Adrenal gland (tissue), 5 donors: Measurements from ENCODE around the gene CRTC1.

Experiments
- POLR2A ChIP-seq, 2 donors: fragments of 450-650 bp; IDR thresholded peaks; one replicate each; pipeline ENCODE4 v1.6.1; 2017; ENCODE audit warnings: antibody characterized with exemption in 2 of 2, mild to moderate bottlenecking in 2 of 2, moderate library complexity in 1 of 2
- TF ChIP-seq, protein P1 (sequence below), 6 experiments: fragments of 450-650 bp in 4 of 6; fragments of 200-600 bp in 2 of 6; sonication (generic) in 1 of 6; IDR thresholded peaks; 1 replicate in 5 of 6; 2 replicates in 1 of 6; pipeline versions ENCODE4 v1.5.1 to v1.8.0; 2016 to 2021; ENCODE audit warnings: antibody characterized with exemption in 6 of 6, mild to moderate bottlenecking in 2 of 6, moderate library complexity in 1 of 6
- donor health status: DM: no; HTN: no; CAD: no.

DNA sequence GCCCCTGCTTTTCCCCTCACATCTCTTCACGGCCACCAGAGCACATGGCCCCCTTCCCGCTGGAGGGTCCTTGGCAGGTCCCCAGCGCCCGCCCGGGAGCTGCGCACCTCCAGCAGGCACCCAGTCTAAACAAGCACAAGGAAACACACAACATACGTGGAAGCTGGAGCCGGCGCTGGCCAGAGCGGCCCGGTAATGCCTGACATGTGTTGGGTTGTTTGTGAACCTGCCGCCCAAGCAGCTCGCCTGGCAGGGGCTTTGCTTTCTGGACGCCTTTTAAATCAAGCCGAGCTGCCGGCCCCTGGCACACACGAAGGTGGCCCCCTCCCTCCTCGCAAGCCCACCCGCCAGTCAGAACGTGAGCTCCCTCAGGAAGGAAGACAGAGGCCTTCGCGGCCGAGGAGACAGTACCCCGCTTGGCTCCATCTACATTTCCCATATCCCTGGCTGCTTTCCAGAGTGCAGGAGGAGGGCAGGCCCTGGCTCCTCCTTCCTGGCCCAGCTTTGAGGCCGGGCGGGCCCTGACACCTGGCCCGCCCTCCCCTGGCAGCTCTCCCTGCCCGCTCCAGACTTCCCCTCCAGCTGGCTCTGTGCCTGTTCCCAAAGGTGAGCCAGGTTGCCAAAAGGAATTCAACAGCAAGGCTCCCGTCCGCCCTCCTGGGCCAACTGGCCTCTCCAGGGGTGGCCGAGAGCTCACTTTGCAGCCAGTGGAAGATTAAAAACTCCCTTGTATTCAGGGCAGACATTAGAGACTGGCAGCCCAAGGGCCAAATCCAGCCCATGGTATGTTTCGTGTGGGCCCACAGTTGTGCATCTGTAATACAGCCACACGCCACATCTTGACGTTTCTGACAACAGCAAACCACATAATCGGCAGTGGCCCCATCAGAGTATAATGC, 78.9 kb downstream of the CRTC1 start:
- TF ChIP-seq, protein P1, sequence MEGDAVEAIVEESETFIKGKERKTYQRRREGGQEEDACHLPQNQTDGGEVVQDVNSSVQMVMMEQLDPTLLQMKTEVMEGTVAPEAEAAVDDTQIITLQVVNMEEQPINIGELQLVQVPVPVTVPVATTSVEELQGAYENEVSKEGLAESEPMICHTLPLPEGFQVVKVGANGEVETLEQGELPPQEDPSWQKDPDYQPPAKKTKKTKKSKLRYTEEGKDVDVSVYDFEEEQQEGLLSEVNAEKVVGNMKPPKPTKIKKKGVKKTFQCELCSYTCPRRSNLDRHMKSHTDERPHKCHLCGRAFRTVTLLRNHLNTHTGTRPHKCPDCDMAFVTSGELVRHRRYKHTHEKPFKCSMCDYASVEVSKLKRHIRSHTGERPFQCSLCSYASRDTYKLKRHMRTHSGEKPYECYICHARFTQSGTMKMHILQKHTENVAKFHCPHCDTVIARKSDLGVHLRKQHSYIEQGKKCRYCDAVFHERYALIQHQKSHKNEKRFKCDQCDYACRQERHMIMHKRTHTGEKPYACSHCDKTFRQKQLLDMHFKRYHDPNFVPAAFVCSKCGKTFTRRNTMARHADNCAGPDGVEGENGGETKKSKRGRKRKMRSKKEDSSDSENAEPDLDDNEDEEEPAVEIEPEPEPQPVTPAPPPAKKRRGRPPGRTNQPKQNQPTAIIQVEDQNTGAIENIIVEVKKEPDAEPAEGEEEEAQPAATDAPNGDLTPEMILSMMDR (IDR thresholded peaks at IDR 0.05), result no peak
- TF ChIP-seq POLR2A (IDR thresholded peaks at IDR 0.05), result no peak
